HCT116 (cell line): ENCODE data around the gene AFF1. TPM values are rescaled to one million over a fixed set of nuclear protein-coding genes. Genes with fewer than 3 reads are reported as not detected.

ENCODE experiments used
- ATAC-seq: fragments of 200-7000 bp; cut with Tn5 transposase; 2 replicates; pipeline ENCODE4 v1.9.1; 2020; ENCODE audit warnings: mild to moderate bottlenecking, moderate library complexity
- BruUV-seq: library from RNA; stranded (reverse); fragments of 400-500 nt; replicated peaks from 2 replicates; lab custom pipeline; 2021; lab: Mats Ljungman, UMichigan
- CTCF ChIA-PET: fragments of 300-600 bp; sonication (Branson Sonifier 250); formaldehyde crosslinking; loops from one replicate; lab custom pipeline; 2021; ENCODE audit warnings: antibody characterized with exemption; lab: Charles Lee
- POLR2A ChIA-PET: fragments of 300-600, 350-600 bp; sonication (Branson Sonifier 250); formaldehyde crosslinking; loops from one replicate; lab custom pipeline; 2021; ENCODE audit warnings: antibody characterized with exemption; lab: Charles Lee
- RAD21 ChIA-PET, 2 experiments: fragments of 300-600 bp; sonication (Branson Sonifier 250); formaldehyde crosslinking; loops; one replicate each; lab custom pipeline; 2023; ENCODE audit warnings: low total read pairs in 2 of 2; ENCODE audit not compliant: uncharacterized antibody in 2 of 2, unreplicated experiment in 2 of 2, low non-redundant PET in 1 of 2; lab: Charles Lee
- DNase-seq: peaks from one replicate; pipeline ENCODE4 v3.0.0-alpha.2; 2010; ENCODE audit warnings: low read depth, low spot score
- H2AFZ ChIP-seq: fragments of 200-600 bp; shearing (Covaris generic), sonication (generic); 2 replicates; pipeline ENCODE4 v1.6.1; 2017; ENCODE audit warnings: low read depth, mixed run types, mixed read lengths, antibody characterized with exemption, low read length; ENCODE audit not compliant: poor library complexity, severe bottlenecking
- H3K27ac ChIP-seq: 2 replicates; pipeline ENCODE4 v1.5.1; 2012; ENCODE audit warnings: low read depth, low read length
- H3K27me3 ChIP-seq: fragments of 200-600 bp; sonication (generic); 2 replicates; pipeline ENCODE4 v1.6.1; 2016; ENCODE audit warnings: mixed run types, low read length, mixed read lengths; ENCODE audit not compliant: insufficient read depth
- H3K36me3 ChIP-seq, 2 experiments: fragments of 200-500 bp in 1 of 2; fragments of 200-600 bp in 1 of 2; sonication (Bioruptor generic) in 1 of 2; sonication (generic) in 1 of 2; 2 replicates each; pipeline versions ENCODE4 v1.5.1 to v1.6.1; 2014 to 2016; ENCODE audit warnings: low read length in 2 of 2, inconsistent platforms in 1 of 2, mixed read lengths in 1 of 2, mixed run types in 1 of 2; ENCODE audit not compliant: insufficient read depth in 2 of 2, control insufficient read depth in 1 of 2
- H3K4me1 ChIP-seq, 2 experiments: fragments of 200-600 bp in 1 of 2; sonication (generic) in 1 of 2; 2 replicates each; pipeline versions ENCODE4 v1.5.1 to v1.6.1; 2012 to 2017; ENCODE audit warnings: low read length in 2 of 2, inconsistent platforms in 1 of 2, mild to moderate bottlenecking in 1 of 2, mixed read lengths in 1 of 2, mixed run types in 1 of 2, moderate library complexity in 1 of 2; ENCODE audit not compliant: insufficient read depth in 2 of 2, control insufficient read depth in 1 of 2
- H3K4me2 ChIP-seq: fragments of 200-600 bp; sonication (generic); 2 replicates; pipeline ENCODE4 v1.6.1; 2017; ENCODE audit warnings: mixed run types, low read length, mixed read lengths
- H3K4me3 ChIP-seq, 2 experiments: fragments of 200-600 bp in 1 of 2; sonication (generic) in 1 of 2; replicated peaks in 1 of 2; 2 replicates each; pipeline ENCODE4 v1.5.1; 2011 to 2016; ENCODE audit warnings: low read length in 2 of 2, control low read depth in 1 of 2, low read depth in 1 of 2, mild to moderate bottlenecking in 1 of 2, mixed read lengths in 1 of 2, mixed run types in 1 of 2
- H3K79me2 ChIP-seq: fragments of 200-600 bp; sonication (generic); 2 replicates; pipeline ENCODE4 v1.6.1; 2017; ENCODE audit warnings: mild to moderate bottlenecking, mixed run types, low read length, moderate library complexity, mixed read lengths; ENCODE audit not compliant: insufficient read depth
- H3K9ac ChIP-seq: fragments of 200-600 bp; sonication (generic); 2 replicates; pipeline ENCODE4 v1.6.1; 2016; ENCODE audit warnings: low read length, mixed read lengths
- H3K9me2 ChIP-seq: fragments of 200-600 bp; sonication (generic), shearing (Covaris generic); 2 replicates; pipeline ENCODE4 v1.6.1; 2017; ENCODE audit warnings: mixed run types, mild to moderate bottlenecking, moderate library complexity; ENCODE audit not compliant: insufficient read depth
- H3K9me3 ChIP-seq, 2 experiments: fragments of 200-500 bp in 1 of 2; fragments of 200-600 bp in 1 of 2; sonication (Bioruptor generic) in 1 of 2; sonication (generic) in 1 of 2; 2 replicates each; pipeline ENCODE4 v1.6.1; 2014 to 2017; ENCODE audit warnings: low read length in 2 of 2, mixed read lengths in 2 of 2, inconsistent platforms in 1 of 2, low read depth in 1 of 2, mild to moderate bottlenecking in 1 of 2, mixed run types in 1 of 2, moderate library complexity in 1 of 2; ENCODE audit not compliant: control insufficient read depth in 1 of 2, insufficient read depth in 1 of 2
- H4K20me1 ChIP-seq: fragments of 200-600 bp; sonication (generic), shearing (Covaris generic); 2 replicates; pipeline ENCODE4 v1.6.1; 2017; ENCODE audit warnings: mixed run types, mild to moderate bottlenecking, moderate library complexity; ENCODE audit not compliant: insufficient read depth
- ATF3 ChIP-seq: IDR thresholded peaks from 2 replicates; pipeline ENCODE4 v1.6.1; 2012
- CBX3 ChIP-seq: IDR thresholded peaks from 2 replicates; pipeline ENCODE4 v1.6.1; 2012; ENCODE audit warnings: low read depth
- CEBPB ChIP-seq: IDR thresholded peaks from 2 replicates; pipeline ENCODE4 v1.6.1; 2012; ENCODE audit warnings: low read depth
- SIN3A ChIP-seq: IDR thresholded peaks from 2 replicates; pipeline ENCODE4 v1.6.1; 2012; ENCODE audit warnings: low read depth
- TCF7L2 ChIP-seq: IDR thresholded peaks from 2 replicates; pipeline ENCODE4 v1.7.0; 2011; ENCODE audit warnings: borderline replicate concordance, inconsistent platforms; ENCODE audit not compliant: insufficient read depth, insufficient read length; ENCODE audit errors: extremely low read depth
- YY1 ChIP-seq: IDR thresholded peaks from 2 replicates; pipeline ENCODE4 v1.6.1; 2011; ENCODE audit warnings: low read length, low read depth, moderate library complexity, mild to moderate bottlenecking; ENCODE audit not compliant: insufficient replicate concordance; ENCODE audit errors: extremely low read depth
- ZNF274 ChIP-seq: fragments of 200-500 bp; sonication (Bioruptor generic); IDR thresholded peaks from 2 replicates; pipeline ENCODE4 v1.6.1; 2014; ENCODE audit warnings: mild to moderate bottlenecking, low read depth, low read length, inconsistent platforms
- intact Hi-C: fragments of 100-400 bp; cut with micrococcal nuclease; formaldehyde crosslinking; loops from 2 replicates; pipeline ENCODE4 v1.10.0; 2022
- total RNA-seq: library from RNA; stranded (reverse); gene quantifications from one replicate; pipeline ENCODE4 v1.2.1, GENCODE V29; 2021; ENCODE audit not compliant: unreplicated experiment

The AFF1 gene
- total RNA-seq, 1 experiment from 2014 or later: 43.1 TPM

- H3K4me3 ChIP-seq: no peak overlapping the region
- H3K9ac ChIP-seq: no peak overlapping the region
- ChIA-PET RAD21 (interaction anchor here (0.6 to 1.2 kb wide), 3 partner anchors 372 to 400 kb away, joined by 3 to 8 read pairs (median 5); no protein-coding TSS in a partner anchor), CTCF (interaction anchor here (0.9 to 3.4 kb wide), 5 partner anchors 372 to 1098 kb away, joined by 5 to 28 read pairs (median 7); no protein-coding TSS in a partner anchor), POLR2A (no interaction called here)
- intact Hi-C loops: loop anchor here (2.0 to 10.0 kb wide), 5 partner anchors 242 to 1320 kb away; partner anchors contain the start of gene PTPN13
- no peak overlapping the region for H3K27ac ChIP-seq
- no peaks in the 10 kb centered on the region for H3K9me2 ChIP-seq
- no peak overlapping the region; the same call in 1 of the 2 replicates for H3K4me2 ChIP-seq
- no peak for ATAC-seq
- H3K9me3 ChIP-seq: no peaks in the 10 kb centered on the region
- no peaks in the 10 kb centered on the region for H4K20me1 ChIP-seq
- H3K36me3 ChIP-seq: no peaks in the 10 kb centered on the region
- peak overlapping the region; percentile 90 for H2AFZ ChIP-seq
- no peaks in the 10 kb centered on the region for H3K79me2 ChIP-seq
- H3K4me1 ChIP-seq: peaks cover 10 to 31% of the 10 kb centered on the region in 2 experiments
- no peak for DNase-seq
- H3K27me3 ChIP-seq: no peaks in the 10 kb centered on the region
- TF ChIP-seq CBX3 (no peak), ATF3 (no peak), CEBPB (no peak), YY1 (no peak), SIN3A (no peak), TCF7L2 (no peak), ZNF274 (no peak)
- TF ChIP-seq, all 23 proteins: peak for 0
- no TSS peak for BruUV-seq
Measured at GRCh38 chr4:86894455-86894854, 40.4 kb upstream of the AFF1 start.
